Stimulated activated CD8-positive, alpha-beta memory T cell treated with anti-CD3 and anti-CD28 coated beads, Interleukin-4, amount 100 ng/mL, for 48 hours (primary cell): ENCODE data around the gene LRPPRC.

ENCODE experiments used
- DNase-seq: peaks from one replicate; pipeline ENCODE4 v3.0.0-alpha.2; 2020

Gene LRPPRC

GRCh38 chr2:43905871-43906270 is 89.9 kb downstream of the LRPPRC start:
- DNase-seq = no peak

DNA sequence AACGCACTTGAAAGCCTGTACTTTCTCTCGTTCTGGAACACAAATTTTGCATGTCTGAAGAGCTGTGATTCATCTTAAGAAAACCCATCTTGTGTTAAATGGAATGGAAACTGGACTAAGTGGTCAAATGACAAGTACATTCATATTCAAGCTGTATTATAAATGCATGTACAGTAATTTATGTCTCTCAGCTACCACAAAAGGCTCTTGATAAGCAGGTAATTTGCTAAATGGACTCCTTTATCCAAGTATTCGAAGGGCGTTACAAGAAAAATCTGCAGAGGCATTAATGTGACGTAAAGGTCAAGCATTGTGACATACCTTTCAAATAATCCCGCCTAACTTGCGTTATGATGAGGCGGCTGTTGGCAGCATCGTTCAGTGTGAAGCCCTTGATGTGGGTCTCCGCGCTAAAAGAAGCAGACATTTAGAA is 90.4 kb downstream of the LRPPRC start:
- DNase-seq = no peak

GRCh38 chr2:43899589-43899988 is 96.2 kb downstream of the LRPPRC start:
- DNase-seq = no peak

GRCh38 chr2:43898838-43899346 is 96.9 kb downstream of the LRPPRC start:
- DNase-seq = no peak

- no peak for DNase-seq
Measured at GRCh38 chr2:43898134-43898837, 97.5 kb downstream of the LRPPRC start.

DNA sequence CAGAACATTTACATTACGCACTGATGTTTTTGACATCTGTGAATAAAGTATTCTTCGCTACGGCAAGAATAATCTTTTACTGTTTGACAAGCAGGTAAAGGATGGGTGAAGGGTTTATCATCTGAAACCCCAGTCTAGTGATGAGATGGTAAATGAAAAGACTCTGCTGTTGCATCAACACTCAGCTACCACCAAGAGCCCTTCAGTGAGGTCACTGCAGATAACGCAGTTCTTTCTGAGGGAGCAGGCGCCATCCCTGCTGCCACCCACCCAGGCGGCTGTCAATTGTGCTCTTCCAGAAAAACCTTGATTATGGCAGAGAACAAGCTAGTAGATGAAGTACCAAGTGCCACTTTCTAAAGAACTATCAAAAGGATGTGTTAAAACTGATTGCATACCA is 98.3 kb downstream of the LRPPRC start:
- no peak for DNase-seq

DNA sequence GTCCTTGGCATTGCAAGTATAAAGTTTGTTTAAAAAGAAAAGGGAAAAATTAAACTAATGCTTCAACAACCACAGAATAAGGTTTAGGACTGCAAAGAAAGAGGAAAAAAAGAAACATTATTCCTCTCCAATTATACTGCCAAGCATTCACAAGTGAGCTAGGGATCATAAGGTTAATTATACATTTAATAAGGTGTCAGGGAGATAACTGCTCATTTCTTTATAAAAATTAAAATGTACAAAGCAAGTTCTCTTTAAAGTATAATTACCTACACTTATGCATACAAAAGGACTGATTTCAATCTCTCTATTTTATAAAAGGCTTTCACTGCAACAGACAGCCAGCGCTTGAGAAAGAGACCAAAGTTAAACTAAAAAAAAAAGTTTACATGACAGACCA is 98.9 kb downstream of the LRPPRC start:
- DNase-seq = no peak

DNA sequence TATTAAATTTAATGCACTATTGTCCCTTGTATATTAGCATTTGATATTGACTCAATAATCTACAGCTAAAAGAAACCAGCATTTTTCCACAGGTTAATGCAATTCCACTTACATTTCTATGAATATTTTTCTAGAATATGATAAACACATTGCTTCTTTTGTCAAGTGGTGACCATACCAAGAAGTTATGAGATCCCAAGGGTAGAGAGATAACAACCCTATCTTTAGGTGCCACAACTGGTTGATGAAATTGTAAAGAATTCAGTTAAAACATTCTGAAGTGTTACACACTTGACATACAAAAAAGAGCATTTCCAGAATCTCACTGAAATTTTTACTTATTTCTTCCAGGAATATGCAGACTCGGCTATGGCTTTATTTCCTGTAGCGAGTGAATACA is 101.0 kb downstream of the LRPPRC start:
- DNase-seq = no peak

- no peak for DNase-seq
Measured at GRCh38 chr2:43890855-43891254, 104.9 kb downstream of the LRPPRC start.

DNA sequence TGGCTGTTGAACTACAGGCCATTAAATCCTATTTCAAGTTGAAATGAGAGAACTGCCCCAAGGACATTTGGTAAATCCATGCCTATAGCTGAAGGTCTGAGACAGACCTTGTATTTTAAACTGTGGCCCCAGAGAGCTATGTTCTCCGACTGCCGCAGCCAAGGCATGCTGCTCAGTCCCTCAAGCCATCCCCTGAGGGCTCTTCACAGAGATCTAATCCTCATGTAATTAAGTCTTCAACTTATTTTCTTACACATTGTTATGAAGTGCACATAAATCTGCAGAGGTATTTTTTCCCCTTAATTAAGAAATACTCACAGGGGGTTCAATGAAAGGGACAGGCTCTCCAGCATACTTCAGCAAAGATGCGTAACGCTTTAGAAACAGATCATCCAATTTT is 106.4 kb downstream of the LRPPRC start:
- no peak for DNase-seq

- no peak for DNase-seq
Measured at GRCh38 chr2:43887176-43887575, 108.6 kb downstream of the LRPPRC start.

DNA sequence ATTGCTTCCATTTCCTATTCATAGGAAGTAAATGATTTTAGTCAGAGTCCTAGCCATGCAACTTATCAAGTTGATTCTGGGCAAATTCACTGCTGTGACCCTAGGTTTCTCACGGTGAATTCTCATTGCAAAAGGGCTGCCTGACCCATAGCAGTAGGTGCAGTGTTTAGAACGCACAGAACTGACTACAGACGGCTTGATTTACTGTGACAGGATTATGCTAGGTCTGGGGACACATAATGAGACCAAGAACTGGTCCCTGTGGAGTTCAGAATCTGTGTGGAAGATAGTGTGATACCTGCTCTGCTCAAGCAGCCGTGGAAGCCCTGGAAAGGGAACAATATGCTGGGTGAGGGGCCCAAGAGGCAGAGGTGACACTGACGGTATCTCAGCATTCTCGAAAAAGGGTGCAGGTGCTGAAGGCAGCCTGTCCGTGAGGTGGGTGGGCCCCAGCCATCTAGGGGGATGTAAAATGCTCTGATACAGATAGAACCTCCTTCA is 110.6 kb downstream of the LRPPRC start:
- DNase-seq = no peak

DNA sequence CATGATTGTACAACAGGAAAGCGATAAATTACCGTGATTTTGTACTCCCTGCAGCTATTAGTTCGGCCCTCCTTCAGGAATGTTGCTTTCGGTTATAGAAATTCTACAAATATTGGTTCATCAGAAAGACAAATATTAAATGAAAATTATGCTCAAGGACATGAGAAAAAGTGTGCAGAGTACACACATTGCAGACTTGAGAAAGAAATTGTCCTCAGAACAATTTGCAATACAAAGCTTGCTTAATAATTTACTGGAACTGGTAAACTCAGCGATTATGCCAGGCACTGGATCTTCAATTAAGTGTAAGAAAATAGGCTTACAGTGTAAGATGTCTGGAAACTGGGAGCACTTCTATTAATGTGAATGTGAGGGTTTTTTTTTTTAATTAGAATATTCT is 111.1 kb downstream of the LRPPRC start:
- DNase-seq = no peak

DNA sequence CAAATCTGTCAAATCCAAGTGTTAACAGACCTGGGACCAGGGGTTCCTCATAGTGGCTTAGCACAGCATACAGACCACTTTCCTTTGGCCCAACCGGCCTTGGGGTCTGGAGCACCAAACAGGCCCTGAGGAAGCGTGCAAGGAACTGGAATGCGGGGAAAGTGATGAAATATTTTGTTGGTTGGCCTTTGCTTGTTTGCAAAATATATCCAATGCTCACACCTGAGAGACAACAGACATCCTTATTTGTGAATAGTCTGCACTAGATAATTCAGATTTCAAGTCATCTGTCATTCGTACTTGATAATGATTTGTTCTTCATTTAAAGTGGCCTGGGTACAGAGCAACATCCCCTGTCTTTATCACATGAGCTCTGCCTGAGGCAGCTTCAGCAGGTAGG is 113.5 kb downstream of the LRPPRC start:
- DNase-seq = no peak

- DNase-seq = no peak
Measured at GRCh38 chr2:43880952-43881351, 114.8 kb downstream of the LRPPRC start.

DNA sequence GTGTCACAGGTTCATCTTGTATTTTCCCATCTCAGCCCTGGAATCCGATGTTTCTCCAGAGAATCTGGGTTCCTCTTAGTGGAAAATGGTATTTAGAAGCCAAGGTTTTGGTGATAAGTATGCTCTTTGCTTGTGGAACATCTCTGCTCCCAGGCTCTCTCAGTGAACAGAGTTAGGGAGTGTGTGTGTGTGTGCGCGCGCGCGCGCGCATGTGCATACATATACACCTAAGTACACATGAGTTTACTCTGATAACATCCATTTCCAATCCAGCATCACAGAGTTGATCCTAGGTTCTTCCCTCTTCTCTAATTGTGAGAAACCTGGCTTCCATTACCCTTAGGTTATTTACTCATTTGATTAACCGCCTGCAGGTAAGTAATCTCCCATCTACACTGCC is 115.3 kb downstream of the LRPPRC start:
- DNase-seq = no peak

DNA sequence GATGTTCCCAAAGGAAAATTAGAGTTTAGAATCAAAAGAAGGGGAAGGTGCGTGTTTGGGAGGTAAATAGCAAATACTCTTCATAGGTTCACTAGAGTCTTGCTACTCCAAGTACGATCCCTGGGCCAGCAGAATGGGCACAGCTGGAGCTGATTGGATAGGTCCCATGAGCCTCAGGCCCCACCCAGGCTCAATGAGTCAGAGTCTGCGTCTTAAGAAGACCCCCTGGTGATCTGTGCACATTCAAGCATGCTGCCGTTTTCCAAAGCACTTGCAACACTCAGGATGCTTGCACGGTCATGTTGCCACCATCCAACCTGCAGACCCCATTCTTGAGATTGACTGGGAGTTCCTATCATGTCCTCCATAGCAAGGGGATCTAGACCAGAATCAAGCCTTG is 116.5 kb downstream of the LRPPRC start:
- DNase-seq = no peak

- peak; percentile 87 for DNase-seq
Measured at GRCh38 chr2:43877782-43878464, 117.9 kb downstream of the LRPPRC start.

GRCh38 chr2:43874776-43875451 is 120.9 kb downstream of the LRPPRC start:
- DNase-seq = no peak

DNA sequence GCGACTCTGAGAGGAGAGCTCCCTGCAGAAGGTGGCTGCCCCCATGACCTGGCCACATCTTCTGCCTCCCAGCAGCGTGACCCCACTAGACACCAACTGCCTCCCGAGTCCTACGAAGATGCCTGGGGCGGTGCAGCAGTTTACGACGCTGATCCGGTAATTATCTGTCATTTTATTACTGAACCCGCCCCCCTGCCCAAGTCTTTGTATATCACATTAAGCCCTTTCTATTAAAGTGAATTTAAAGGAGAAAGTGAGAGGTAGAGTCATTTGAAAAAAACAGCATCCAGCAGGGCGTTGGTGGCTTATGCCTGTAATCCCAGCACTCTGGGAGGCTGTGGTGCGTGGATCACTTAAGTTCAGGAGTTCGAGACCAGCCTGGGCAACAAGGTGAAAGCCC is 123.6 kb downstream of the LRPPRC start:
- DNase-seq = no peak

DNA sequence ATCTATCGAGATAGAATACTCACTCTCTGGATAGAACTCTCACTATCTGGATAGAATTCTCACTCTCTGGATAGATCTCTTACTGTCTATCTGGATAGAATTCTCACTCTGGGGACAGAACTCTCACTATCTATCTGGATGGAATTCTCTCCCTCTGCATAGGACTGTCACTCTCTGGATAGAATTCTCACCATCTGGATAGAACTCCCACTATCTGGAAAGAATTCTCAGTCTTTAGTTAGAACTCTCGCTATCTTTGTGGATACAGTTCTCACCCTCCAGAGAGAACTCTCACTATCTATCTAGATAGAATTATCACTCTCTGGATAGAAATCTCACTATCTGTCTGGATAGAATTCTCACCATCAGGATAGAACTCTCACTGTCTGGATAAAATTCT is 140.5 kb downstream of the LRPPRC start:
- no peak for DNase-seq

GRCh38 chr2:43854671-43855070 is 141.1 kb downstream of the LRPPRC start:
- no peak for DNase-seq

- no peak for DNase-seq
Measured at GRCh38 chr2:43853141-43854081, 142.4 kb downstream of the LRPPRC start.
